K562 (cell line): ENCODE measurements around the gene ZNF837. TPM values are rescaled to one million over a fixed set of nuclear protein-coding genes. Genes with fewer than 3 reads are reported as not detected.
A peak's percentile ranks its signal among the peaks of the same experiment; 100 is the strongest.

Source experiments
- CBX1 ChIP-seq: sonication (generic); IDR thresholded peaks from 2 replicates; pipeline ENCODE4 v1.6.1; 2016; ENCODE audit warnings: antibody characterized with exemption, low read depth, mild to moderate bottlenecking
- NFATC3 ChIP-seq: fragments of 450-650 bp; IDR thresholded peaks from 2 replicates; pipeline ENCODE4 v1.6.1; 2017; ENCODE audit warnings: mild to moderate bottlenecking
- OTX1 ChIP-seq: fragments of 450-650 bp; formaldehyde crosslinking; IDR thresholded peaks from 2 replicates; pipeline ENCODE4 v1.4.0; 2022; ENCODE audit warnings: mild to moderate bottlenecking
- POLR3A ChIP-seq: IDR thresholded peaks from 2 replicates; pipeline ENCODE4 v1.6.1; 2011; ENCODE audit warnings: borderline replicate concordance, mild to moderate bottlenecking, moderate library complexity; ENCODE audit not compliant: insufficient read length, insufficient read depth; ENCODE audit errors: extremely low read depth
- SOX6 ChIP-seq: fragments of 450-650 bp; IDR thresholded peaks from 2 replicates; pipeline ENCODE4 v1.6.1; 2014; ENCODE audit warnings: mild to moderate bottlenecking
- polyA plus RNA-seq, 8 experiments: library from polyadenylated mRNA; depleted of rRNA in 4 of 8; stranded (reverse) in 5 of 8; unstranded in 3 of 8; fragments of >200 nt; fragmentation: Nextera tagmentation in 2 of 8; fragmentation: Illumina TruSeq in 1 of 8; extraction: Ambion mirVana in 2 of 8; extraction: Trizol in 1 of 8; gene quantifications; 2 replicates each; pipeline versions ENCODE4 v1.2.1 to v1.2.3, GENCODE V29; 2011 to 2014; ENCODE audit warnings: inconsistent platforms in 1 of 8, missing spikeins in 1 of 8
- total RNA-seq, 7 experiments: library from RNA; depleted of rRNA in 6 of 7; stranded (reverse); fragments of >200 nt in 6 of 7; fragmentation: Illumina TruSeq in 2 of 7; extraction: Trizol in 2 of 7; gene quantifications; 2 replicates each; pipeline versions ENCODE4 v1.2.1 to v1.2.3, GENCODE V29; 2011 to 2021; ENCODE audit warnings: low replicate concordance in 1 of 7
- TF ChIP-seq, protein P1 (sequence below), 2 experiments: fragments of 450-650 bp; IDR thresholded peaks; 2 replicates each; pipeline ENCODE4 v1.6.1; 2016; ENCODE audit warnings: mild to moderate bottlenecking in 2 of 2, borderline replicate concordance in 1 of 2, low read depth in 1 of 2, moderate library complexity in 1 of 2
- TF ChIP-seq, protein P2 (sequence below), 3 experiments: IDR thresholded peaks in 2 of 3; conservative IDR thresholded peaks in 1 of 3; 2 replicates each; pipeline ENCODE4 v1.5.1; 2011 to 2012; ENCODE audit warnings: low read length in 3 of 3, mild to moderate bottlenecking in 3 of 3, control low read depth in 2 of 3, improper control_type of control experiment in 1 of 3, inconsistent platforms in 1 of 3, low read depth in 1 of 3, mixed read lengths in 1 of 3, moderate library complexity in 1 of 3; ENCODE audit not compliant: insufficient read depth in 2 of 3
- TF ChIP-seq, protein P3 (sequence below), 2 experiments: IDR thresholded peaks; 2 replicates each; pipeline ENCODE4 v1.6.1; 2012; ENCODE audit warnings: improper control_type of control experiment in 2 of 2, low read depth in 2 of 2, low read length in 2 of 2, borderline replicate concordance in 1 of 2
- TF ChIP-seq, protein P4 (sequence below): sonication (generic); formaldehyde crosslinking; IDR thresholded peaks from 2 replicates; pipeline ENCODE4 v1.8.1; 2023; ENCODE audit warnings: mild to moderate bottlenecking, missing genetic modification reagents

Gene ZNF837
- total and polyA plus RNA-seq, 9 of the 15 experiments (the other 6 are each of a cell fraction or from before 2014, with no cell fraction given) = 0.11 to 2.1 (median 0.57) TPM; not detected in 4

DNA sequence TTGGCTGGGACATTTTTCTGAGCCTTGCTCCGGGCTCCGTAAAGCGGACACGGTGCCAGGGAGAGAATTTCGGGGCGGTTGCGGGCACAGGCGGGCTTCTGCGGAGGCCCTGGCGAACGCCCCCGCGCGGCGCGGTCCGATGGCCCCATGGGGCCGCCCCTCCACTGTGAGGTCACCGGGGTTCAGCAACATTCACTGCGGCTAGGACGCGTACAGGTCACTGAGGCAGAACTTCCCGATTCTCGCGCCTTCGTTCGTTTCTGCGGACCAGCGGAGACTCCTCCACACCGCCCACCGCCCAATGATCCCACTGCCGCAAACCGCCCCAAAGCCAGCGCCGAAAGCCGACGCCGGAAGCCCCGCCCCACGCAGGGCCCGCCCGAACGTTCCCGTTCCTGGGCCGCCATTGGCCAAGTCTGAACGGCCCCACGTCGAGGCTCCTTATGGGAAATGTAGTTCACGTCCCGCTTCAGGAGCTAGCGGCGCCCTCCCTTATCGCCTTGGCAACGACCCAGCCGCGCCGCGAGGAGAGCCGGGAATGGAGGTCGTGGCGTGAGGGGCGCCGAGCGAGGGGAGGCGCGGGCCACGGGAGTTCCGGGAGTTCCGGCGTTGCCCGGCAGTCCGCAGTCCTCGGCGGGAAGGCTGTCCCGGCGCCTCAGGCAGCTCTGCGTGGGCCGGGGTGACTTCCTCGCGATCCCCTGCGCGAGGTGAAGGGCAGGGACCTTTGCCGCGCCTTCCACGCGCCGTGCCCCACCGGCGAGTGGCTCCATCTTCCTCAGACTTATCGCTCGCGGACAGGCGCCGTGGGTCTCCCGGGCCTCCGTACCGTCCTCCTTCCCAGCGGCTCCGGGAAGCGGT, 27.6 kb upstream of the ZNF837 start, which contains the start of gene ZNF584 (continued):
- TF ChIP-seq, protein P1, sequence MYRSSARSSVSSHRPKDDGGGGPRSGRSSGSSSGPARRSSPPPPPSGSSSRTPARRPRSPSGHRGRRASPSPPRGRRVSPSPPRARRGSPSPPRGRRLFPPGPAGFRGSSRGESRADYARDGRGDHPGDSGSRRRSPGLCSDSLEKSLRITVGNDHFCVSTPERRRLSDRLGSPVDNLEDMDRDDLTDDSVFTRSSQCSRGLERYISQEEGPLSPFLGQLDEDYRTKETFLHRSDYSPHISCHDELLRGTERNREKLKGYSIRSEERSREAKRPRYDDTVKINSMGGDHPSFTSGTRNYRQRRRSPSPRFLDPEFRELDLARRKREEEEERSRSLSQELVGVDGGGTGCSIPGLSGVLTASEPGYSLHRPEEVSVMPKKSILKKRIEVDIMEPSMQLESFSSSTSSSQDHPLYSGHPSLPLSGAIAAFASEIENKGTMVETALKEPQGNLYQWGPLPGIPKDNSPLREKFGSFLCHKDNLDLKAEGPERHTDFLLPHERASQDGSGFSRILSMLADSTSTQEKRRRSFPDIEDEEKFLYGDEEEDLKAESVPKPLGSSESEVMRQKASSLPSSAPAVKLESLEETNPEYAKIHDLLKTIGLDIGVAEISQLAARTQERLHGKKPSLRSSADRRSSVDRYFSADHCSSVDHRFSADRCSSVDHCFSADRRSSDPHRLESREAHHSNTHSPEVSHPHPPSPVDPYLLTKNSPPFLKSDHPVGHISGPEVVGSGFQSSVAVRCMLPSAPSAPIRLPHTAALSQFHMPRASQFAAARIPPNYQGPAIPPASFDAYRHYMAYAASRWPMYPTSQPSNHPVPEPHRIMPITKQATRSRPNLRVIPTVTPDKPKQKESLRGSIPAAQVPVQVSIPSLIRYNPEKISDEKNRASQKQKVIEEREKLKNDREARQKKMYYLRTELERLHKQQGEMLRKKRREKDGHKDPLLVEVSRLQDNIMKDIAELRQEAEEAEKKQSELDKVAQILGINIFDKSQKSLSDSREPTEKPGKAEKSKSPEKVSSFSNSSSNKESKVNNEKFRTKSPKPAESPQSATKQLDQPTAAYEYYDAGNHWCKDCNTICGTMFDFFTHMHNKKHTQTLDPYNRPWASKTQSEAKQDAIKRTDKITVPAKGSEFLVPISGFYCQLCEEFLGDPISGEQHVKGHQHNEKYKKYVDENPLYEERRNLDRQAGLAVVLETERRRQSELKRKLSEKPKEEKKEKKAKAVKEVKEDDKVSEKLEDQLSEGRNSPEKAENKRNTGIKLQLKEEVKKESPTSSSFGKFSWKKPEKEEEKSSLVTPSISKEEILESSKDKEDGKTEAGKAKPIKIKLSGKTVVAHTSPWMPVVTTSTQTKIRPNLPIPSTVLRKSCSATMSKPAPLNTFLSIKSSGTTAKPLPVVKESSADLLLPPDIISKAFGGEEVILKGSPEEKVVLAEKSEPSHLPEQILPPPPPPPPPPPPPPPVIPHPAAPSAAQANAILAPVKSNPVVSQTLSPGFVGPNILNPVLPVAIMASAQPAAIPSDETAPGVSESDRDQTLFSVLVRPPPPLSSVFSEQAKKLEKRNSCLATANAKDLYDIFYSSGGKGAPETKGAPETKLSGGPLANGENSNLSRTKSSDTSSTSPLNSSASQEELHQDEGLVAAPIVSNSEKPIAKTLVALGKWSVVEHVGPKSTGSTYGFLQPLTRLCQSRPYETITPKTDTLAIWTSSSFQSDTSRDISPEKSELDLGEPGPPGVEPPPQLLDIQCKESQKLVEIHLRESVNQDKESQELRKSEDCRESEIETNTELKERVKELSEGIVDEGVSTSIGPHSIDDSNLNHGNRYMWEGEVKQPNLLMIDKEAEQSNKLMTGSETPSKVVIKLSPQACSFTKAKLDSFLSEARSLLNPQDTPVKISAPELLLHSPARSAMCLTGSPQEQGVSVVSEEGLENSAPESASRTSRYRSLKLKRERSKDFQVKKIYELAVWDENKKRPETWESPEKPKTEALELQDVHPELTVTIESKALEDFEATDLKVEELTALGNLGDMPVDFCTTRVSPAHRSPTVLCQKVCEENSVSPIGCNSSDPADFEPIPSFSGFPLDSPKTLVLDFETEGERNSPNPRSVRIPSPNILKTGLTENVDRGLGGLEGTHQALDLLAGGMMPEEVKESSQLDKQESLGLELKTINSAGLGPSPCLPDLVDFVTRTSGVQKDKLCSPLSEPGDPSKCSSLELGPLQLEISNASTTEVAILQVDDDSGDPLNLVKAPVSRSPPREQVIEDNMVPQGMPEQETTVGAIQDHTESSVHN (IDR thresholded peaks at IDR 0.05; ENCODE audit: borderline replicate concordance in 1 of 2, low read depth in 1 of 2) = no peak
- TF ChIP-seq, protein P2, sequence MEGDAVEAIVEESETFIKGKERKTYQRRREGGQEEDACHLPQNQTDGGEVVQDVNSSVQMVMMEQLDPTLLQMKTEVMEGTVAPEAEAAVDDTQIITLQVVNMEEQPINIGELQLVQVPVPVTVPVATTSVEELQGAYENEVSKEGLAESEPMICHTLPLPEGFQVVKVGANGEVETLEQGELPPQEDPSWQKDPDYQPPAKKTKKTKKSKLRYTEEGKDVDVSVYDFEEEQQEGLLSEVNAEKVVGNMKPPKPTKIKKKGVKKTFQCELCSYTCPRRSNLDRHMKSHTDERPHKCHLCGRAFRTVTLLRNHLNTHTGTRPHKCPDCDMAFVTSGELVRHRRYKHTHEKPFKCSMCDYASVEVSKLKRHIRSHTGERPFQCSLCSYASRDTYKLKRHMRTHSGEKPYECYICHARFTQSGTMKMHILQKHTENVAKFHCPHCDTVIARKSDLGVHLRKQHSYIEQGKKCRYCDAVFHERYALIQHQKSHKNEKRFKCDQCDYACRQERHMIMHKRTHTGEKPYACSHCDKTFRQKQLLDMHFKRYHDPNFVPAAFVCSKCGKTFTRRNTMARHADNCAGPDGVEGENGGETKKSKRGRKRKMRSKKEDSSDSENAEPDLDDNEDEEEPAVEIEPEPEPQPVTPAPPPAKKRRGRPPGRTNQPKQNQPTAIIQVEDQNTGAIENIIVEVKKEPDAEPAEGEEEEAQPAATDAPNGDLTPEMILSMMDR (IDR thresholded peaks at IDR 0.05 in 2 of 3, conservative IDR thresholded peaks at IDR 0.05 in 1 of 3; ENCODE audit: insufficient read depth in 2 of 3, low read depth in 1 of 3, low read length in 3 of 3) = peak in 1 of 3 experiments; percentile 32; a peak in 3 of 6 replicates
- TF ChIP-seq, protein P3, sequence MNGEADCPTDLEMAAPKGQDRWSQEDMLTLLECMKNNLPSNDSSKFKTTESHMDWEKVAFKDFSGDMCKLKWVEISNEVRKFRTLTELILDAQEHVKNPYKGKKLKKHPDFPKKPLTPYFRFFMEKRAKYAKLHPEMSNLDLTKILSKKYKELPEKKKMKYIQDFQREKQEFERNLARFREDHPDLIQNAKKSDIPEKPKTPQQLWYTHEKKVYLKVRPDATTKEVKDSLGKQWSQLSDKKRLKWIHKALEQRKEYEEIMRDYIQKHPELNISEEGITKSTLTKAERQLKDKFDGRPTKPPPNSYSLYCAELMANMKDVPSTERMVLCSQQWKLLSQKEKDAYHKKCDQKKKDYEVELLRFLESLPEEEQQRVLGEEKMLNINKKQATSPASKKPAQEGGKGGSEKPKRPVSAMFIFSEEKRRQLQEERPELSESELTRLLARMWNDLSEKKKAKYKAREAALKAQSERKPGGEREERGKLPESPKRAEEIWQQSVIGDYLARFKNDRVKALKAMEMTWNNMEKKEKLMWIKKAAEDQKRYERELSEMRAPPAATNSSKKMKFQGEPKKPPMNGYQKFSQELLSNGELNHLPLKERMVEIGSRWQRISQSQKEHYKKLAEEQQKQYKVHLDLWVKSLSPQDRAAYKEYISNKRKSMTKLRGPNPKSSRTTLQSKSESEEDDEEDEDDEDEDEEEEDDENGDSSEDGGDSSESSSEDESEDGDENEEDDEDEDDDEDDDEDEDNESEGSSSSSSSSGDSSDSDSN (IDR thresholded peaks at IDR 0.05; ENCODE audit: borderline replicate concordance in 1 of 2, low read depth in 2 of 2, low read length in 2 of 2) = peak; percentile 60 to 64; a peak in 1 of 4 replicates
- TF ChIP-seq POLR3A (no peak), NFATC3 (peak; percentile 80; the same call in 1 of the 2 replicates), OTX1 (no peak), CBX1 (0 out of 2 replicates have a peak, but pooled peaks have one; percentile 15), SOX6 (0 out of 2 replicates have a peak, but pooled peaks have one; percentile 9)
- TF ChIP-seq, protein P4, sequence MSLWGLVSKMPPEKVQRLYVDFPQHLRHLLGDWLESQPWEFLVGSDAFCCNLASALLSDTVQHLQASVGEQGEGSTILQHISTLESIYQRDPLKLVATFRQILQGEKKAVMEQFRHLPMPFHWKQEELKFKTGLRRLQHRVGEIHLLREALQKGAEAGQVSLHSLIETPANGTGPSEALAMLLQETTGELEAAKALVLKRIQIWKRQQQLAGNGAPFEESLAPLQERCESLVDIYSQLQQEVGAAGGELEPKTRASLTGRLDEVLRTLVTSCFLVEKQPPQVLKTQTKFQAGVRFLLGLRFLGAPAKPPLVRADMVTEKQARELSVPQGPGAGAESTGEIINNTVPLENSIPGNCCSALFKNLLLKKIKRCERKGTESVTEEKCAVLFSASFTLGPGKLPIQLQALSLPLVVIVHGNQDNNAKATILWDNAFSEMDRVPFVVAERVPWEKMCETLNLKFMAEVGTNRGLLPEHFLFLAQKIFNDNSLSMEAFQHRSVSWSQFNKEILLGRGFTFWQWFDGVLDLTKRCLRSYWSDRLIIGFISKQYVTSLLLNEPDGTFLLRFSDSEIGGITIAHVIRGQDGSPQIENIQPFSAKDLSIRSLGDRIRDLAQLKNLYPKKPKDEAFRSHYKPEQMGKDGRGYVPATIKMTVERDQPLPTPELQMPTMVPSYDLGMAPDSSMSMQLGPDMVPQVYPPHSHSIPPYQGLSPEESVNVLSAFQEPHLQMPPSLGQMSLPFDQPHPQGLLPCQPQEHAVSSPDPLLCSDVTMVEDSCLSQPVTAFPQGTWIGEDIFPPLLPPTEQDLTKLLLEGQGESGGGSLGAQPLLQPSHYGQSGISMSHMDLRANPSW (CRISPR knock-in tag) = no peak; the same call in 1 of the 2 replicates
